Measurements from ENCODE around the gene ID2.
A peak's percentile ranks its signal among the peaks of the same experiment; 100 is the strongest.
"Not testable (repeated sequence)": the region's sequence is repeated elsewhere in the genome, so short reads cannot be mapped to it uniquely, and the experiment has no call there.

The ID2 gene

DNA sequence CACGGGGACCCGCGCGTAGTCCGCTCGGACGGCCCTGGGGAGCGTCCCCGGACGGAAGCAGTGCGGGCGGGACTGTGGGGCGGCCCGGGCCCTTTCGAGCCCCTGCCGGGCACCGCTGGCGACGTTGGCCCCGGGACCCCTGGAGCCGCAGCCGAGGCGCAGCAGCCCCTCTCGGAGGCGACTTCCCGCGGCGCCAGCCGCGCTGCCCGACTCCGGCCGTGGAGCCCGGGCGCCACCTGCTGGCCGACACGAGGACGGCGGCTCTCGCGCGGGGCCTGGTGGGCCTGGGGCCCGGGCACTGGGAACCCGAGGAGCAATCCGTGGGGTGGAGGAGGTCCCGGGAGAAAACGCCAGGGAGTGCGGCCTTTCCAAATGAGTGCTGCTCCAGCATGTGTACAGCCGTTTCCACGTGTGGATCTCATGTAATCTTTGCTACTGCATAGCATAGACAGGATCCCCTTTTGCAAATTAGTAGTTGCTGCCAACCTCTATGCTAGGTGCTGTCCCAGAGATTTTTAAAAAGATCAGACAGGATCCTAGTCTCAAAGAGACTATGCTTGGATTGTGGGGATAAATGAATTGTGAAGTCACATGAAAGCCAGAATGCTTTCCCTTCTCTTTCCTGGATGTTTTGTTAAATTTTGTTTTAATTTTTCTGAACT lies 4.0 kb downstream of the ID2 start:
- DNase-seq (ENCODE audit: low spot score), result peak; percentile 75

DNA sequence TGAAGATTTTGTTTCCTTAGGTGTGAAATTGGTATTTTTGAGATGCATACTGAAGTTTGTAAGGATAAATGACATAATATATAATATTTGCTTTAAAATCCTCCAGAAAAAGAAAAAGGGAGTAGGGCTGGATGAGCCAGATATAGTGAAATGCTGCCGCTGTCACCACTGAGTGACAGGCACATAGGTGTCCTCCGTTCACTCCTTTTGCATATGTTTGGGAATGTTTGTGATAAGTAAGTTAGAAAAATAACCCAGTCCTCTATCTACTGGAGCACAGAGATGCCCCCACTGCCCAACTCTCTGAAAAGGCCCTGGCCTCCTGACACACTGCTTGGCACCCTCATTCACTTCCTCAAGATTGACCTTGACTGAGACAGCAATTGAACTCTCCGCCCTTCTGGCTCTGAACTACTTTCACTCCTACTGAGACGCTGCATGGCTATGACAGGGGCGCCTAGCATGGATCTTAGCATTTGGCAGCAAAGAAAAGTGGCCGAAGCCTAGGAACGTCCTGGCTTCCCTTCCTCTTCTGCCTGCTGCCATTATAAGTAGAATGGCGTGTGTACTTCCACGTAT lies 10.1 kb downstream of the ID2 start:
- DNase-seq (ENCODE audit: low spot score), result no peak

GRCh38 chr2:8692783-8693156 lies 10.9 kb downstream of the ID2 start:
- no peak for DNase-seq (ENCODE audit: low spot score)

DNA sequence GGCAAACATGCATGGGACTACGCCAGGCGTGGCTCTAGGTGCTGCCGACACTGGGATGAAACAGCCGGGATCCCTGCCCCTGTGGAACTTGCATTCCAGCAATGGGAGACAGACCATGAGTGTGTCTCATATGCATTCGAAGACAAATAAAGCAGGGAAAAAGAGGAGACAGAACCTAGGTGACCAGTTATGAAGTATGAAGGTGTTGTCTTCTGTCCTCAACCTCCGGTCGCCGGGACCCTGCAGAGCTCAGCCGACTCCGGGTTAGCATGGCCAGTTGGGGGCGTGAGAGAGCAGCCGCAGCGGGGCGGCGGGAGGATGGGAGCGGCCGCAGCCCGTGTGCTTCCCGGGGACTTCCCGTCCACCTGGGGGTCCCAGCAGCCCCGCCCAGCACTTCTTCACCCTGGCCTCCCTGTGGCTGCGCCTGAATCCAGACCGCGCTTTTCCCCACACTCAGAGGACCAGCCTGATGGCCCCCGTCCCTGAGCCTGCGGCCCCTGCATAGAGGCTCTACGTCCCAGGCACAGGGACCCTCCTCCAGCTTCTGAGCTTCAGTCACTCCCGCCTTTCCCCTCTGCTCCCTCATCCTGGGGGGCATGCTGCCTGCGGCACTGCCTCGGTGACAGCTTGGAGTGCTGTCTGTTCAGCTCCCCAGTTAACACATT lies 11.4 kb downstream of the ID2 start:
- peak; percentile 81 for DNase-seq (ENCODE audit: low spot score)

DNA sequence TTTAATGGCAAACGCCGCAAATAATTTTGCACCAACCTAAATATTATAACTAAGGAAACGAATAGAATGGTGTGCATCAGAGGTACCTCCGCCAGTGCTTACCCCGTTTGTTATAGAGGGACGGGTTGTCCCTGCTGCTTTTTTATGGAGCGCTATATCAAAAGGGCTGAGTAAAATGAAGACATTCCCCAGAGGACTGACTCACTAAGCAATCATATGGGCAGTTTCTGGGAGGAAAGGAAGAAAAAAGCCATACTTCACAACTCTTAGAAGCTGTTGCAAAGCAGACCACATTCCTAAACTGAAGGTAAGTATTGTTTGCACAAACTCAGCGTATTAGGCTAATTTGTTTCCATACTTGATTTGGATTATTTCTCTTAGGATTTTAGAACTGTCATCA lies 12.9 kb downstream of the ID2 start:
- DNase-seq (ENCODE audit: low spot score), result no peak

- no peak for DNase-seq (ENCODE audit: low spot score)
Measured at GRCh38 chr2:8697190-8697589, 15.3 kb downstream of the ID2 start.

- DNase-seq (ENCODE audit: low spot score), result no peak
Measured at GRCh38 chr2:8699839-8700238, 18.0 kb downstream of the ID2 start.

- no peak for DNase-seq (ENCODE audit: low spot score)
Measured at GRCh38 chr2:8701681-8702379, 20.0 kb downstream of the ID2 start.

DNA sequence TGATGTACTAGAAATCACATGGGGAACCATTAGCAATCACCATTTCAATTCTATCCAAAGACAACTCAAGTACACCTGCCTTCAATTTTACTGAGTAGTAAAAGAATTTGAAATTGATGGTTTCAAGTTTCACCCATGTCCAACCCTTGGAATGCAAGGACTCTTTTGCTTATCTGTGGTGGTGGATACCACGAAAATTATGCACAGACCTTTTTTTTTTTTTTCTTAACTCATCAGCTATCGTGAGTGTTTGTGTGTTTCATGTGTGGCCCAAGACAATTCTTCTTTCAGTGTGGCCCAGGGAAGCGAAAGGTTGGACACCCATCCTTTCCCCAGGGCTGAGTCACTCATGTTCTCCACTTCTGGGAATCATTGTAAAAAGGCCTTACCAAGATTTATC lies 23.1 kb downstream of the ID2 start:
- DNase-seq (ENCODE audit: low spot score), result no peak

DNA sequence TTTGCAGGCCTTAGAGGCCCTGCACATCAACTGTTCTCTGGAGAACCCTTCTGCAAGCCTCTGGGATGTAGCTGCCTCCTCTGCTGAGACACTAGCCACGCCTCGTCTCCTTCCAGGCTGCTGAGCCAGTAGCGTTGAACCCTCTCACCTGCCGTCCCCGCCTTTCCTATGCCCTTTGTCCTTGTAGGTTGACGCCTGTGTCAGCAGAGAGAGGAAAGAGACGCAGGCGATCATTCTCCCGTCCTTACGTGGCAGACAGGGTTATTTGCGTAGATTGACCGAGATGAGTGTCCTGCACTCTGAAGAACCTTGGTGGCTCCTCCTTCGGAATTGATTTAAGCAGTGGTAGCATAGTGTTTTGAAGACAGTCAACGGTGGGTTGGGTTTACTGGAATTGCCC lies 27.8 kb downstream of the ID2 start:
- no peak for DNase-seq (ENCODE audit: low spot score)

DNA sequence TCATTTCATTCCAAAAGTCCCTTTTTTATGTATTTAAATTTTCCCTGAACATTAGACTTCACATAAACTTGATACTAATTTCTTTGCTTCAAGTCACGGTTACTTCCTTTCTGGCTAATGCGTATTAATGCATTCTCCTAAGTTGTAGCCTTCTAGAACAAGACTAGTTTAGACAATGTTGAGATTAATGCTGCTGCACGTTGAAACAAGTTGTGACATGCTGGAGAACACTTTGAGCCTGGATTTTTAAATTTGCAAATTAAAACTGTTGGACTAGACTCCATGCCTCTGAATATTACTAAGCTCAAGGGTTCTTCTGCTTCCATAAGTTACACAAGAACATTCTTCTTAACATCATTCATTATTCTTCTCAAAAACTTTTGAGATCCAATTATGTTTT lies 29.1 kb downstream of the ID2 start:
- DNase-seq (ENCODE audit: low spot score), result no peak

- no peak for DNase-seq (ENCODE audit: low spot score)
Measured at GRCh38 chr2:8714283-8714682, 32.4 kb downstream of the ID2 start.

- DNase-seq (ENCODE audit: low spot score), result no peak
Measured at GRCh38 chr2:8714971-8715370, 33.1 kb downstream of the ID2 start.

DNA sequence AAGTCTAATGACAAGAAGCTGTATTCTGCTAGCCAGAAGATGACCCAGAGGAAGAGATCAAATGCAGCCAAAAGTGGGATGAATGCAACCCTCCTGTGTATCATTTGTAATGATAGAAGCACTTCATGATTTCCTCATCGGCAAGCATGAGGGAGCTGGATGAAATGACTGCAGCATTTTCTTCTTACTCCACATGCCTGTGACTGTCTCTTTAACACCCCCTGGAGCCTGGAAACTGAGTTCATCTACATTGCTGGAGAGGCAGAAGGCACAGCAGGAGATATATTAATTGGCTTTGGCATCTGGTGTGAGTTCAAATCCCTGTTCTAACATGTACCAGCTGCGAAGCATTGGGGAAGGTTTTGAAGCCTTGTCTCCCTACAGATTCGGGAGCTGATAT lies 37.7 kb downstream of the ID2 start:
- DNase-seq (ENCODE audit: low spot score), result no peak

- DNase-seq (ENCODE audit: low spot score), result no peak
Measured at GRCh38 chr2:8720741-8721140, 38.9 kb downstream of the ID2 start.

DNA sequence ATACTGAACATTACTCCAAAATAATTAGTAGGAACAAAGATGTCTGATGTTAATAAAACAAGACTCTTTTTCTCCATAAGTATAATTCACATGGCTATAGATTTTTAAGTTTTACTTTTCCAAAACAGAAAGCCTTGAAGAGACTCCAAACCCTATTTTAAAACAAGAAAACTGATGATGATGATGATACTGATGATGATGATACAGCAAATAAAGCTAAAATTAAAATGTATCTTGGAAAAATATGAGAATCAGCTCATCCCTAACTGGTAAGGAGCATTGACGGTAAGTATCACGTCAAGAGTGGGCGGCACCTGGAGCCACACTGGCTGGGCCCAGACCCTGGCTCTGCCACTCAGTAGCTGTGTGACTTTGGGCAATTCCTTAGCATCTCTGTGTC lies 39.6 kb downstream of the ID2 start:
- no peak for DNase-seq (ENCODE audit: low spot score)

GRCh38 chr2:8722986-8723385 lies 41.1 kb downstream of the ID2 start:
- DNase-seq (ENCODE audit: low spot score), result no peak

- DNase-seq (ENCODE audit: low spot score), result no peak
Measured at GRCh38 chr2:8725838-8726237, 44.0 kb downstream of the ID2 start.

DNA sequence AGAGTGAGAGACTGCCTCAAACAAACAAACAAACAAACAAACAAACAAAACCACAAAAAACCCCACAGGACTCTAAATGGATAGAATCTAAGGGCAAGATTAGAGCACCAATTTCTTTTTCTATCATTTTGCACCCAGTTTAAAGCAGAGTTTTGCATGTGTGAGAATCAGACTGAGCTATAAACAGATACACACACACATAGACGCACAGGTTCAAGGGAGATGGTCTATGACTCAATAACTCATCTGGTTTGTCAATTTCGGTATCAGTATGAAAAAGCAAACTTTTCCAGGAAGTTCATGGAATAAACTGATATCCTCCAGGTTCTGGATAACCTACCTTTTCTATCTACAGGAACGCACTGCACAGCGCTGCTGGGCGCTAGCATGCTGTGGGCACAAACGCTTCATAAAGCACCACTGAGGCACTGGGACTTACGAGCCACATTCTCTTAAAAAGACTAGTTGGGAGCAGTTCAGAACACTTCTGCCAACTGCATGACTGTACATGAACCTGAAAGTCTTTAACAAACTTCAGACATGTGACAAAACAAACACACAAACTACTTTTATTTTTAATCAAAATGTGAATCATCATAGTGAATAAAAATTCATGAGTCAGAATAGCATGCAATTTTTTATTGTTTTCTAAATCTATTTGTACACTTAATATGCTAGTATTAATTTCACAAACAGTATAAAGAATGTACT lies 46.6 kb downstream of the ID2 start:
- DNase-seq (ENCODE audit: low spot score), result no peak

- not testable (repeated sequence) for DNase-seq (ENCODE audit: low spot score)
Measured at GRCh38 chr2:8729101-8729500, 47.2 kb downstream of the ID2 start.

DNA sequence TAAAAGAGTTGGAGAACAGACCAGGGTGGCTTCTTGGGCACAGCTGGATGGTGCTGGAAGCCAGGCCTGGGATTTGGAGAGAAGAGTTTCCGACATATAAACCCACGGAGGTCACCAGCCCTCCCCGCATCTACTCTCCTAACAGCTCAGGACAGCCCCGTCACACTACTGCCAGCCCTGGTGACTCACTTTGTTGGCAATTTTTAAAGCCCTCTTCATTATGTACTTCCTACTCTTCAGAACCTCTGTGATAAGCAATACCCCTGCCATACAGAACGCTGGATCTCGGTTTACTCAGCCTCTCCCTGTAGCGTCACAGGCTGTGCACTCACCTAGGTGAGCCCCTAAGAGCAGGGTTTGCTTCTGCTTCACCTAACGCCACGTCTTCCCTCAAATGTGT lies 48.1 kb downstream of the ID2 start:
- DNase-seq (ENCODE audit: low spot score), result no peak

GRCh38 chr2:8732601-8733000 lies 50.7 kb downstream of the ID2 start:
- DNase-seq (ENCODE audit: low spot score), result no peak
